Thyroid gland (tissue), 4 donors: ENCODE measurements around the gene C8A.

ENCODE experiments used
- CTCF ChIP-seq, 6 experiments: fragments of 200-600 bp in 3 of 6; fragments of 450-650 bp in 3 of 6; sonication (generic) in 3 of 6; IDR thresholded peaks; one replicate each; pipeline ENCODE4 v1.5.1; 2016 to 2019; ENCODE audit warnings: antibody characterized with exemption in 6 of 6, mild to moderate bottlenecking in 2 of 6, inconsistent platforms in 1 of 6, moderate library complexity in 1 of 6
- POLR2A ChIP-seq, 2 donors: fragments of 450-650 bp; IDR thresholded peaks; one replicate each; pipeline ENCODE4 v1.6.1; 2017; ENCODE audit warnings: antibody characterized with exemption in 2 of 2, mild to moderate bottlenecking in 2 of 2, moderate library complexity in 1 of 2

- TF ChIP-seq CTCF (IDR thresholded peaks at IDR 0.05) (no peak), POLR2A (IDR thresholded peaks at IDR 0.05) (no peak)
Measured at GRCh38 chr1:56856186-56856585, 1.6 kb downstream of the C8A start.
